ENCODE results near the gene LRRC1.

Gene LRRC1

GRCh38 chr6:53956068-53956711 is 161.4 kb downstream of the LRRC1 start:
- no peak for DNase-seq (ENCODE audit: low read depth in 4 of 4, low spot score in 1 of 4)

- DNase-seq (ENCODE audit: low read depth in 4 of 4, low spot score in 1 of 4), result no peak
Observed at GRCh38 chr6:53956804-53957203, 162.0 kb downstream of the LRRC1 start.

GRCh38 chr6:53959717-53960116 is 164.9 kb downstream of the LRRC1 start:
- DNase-seq (ENCODE audit: low read depth in 4 of 4, low spot score in 1 of 4), result no peak

DNA sequence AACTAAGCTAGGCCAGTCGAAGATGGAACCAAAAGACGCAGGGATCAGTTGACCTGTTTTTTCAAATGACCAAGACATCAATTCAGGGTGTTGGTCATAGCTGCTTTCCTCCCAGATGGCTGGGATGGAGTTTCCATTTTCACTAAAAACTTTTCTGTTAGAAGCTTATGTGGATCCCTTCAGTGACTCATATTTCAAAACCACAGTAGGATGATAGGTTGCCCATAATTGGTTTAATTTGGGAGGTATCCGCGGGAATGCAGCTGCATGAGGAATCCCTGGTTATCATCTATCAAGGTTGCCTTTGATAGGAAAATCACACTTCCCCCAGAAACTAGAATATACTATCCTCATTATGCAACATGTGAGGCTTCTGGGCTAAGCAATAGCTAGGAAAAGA is 165.5 kb downstream of the LRRC1 start:
- no peak for DNase-seq (ENCODE audit: low read depth in 4 of 4, low spot score in 1 of 4)

DNA sequence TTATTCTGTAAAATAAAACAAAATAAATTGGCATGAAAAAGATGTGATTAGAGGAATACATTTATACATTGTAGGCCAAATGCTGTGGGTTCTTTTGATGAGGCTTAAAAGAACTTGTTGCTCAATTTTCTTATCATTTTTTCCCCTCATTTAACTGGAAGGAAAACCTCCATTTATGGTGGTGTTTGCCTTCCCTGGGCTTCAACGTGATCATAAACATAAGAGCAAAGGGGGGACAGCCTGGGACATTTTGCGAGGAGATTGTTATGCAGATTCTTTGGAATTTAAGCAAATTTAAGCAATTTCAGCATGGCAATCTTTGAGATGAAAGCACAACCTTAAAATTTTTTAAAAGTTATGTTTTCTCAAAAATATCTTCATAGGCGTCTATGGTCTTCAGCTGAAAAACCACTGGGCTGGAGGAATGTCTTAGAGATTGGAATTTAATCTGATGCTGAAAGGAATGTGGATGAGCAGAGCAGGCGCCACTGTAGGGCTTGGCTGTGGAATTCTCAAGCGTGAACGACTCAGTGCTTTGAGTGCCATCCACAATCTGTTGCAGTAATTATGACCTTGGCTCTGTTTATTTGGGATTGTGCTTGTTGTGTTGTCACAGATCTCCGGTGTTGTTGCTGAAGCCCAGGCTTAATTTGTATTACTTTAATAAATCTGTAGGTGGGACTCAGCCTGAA is 167.0 kb downstream of the LRRC1 start:
- no peak for DNase-seq (ENCODE audit: low read depth in 4 of 4, low spot score in 1 of 4)

GRCh38 chr6:53962646-53963045 is 167.8 kb downstream of the LRRC1 start:
- DNase-seq (ENCODE audit: low read depth in 4 of 4, low spot score in 1 of 4), result no peak

DNA sequence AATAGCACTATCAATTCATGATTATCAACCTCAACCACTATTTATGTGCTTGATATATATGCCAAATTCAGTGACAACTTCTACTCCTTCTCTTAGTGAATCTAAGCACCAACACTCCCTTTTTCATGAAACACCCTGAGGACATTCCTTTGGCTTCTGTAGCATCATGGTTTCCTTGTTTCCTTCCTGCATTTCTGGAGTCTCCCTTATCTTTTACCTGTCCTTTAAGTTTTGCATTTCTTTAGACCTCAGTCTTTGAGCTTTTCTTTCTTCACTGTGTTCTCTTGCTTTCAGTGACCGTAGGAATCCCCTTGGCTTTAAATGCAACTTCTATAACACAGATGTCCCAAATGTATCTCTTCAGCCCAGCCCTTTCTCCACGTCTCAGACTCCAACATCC is 172.6 kb downstream of the LRRC1 start:
- no peak for DNase-seq (ENCODE audit: low read depth in 4 of 4, low spot score in 1 of 4)

Measured in stimulated activated CD4-positive, alpha-beta T cell treated with anti-CD3 and anti-CD28 coated beads, Interleukin-1b, Interleukin-23, amount 100 ng/mL, for 24 hours (primary cell).